Keratinocyte (primary cell): ENCODE results near the gene ITGB5. TPM values are rescaled to one million over a fixed set of nuclear protein-coding genes. Genes with fewer than 3 reads are reported as not detected.

ENCODE experiments used
- DNase-seq: peaks from one replicate; pipeline ENCODE4 v3.0.0-alpha.2; 2011; ENCODE audit warnings: low read depth, missing footprints, low spot score
- FAIRE-seq: peaks from 2 replicates; lab custom pipeline; 2011; peaks lifted over from hg19 to GRCh38; lab: Jason Lieb, UNC
- H2AFZ ChIP-seq: 2 replicates; pipeline ENCODE4 v1.6.0; 2012; ENCODE audit warnings: low read length, control low read depth, inconsistent platforms; ENCODE audit not compliant: control insufficient read depth
- H3K27ac ChIP-seq: 2 replicates; pipeline ENCODE4 v1.5.1; 2011; ENCODE audit warnings: low read length; ENCODE audit not compliant: control insufficient read depth, insufficient read depth
- H3K27me3 ChIP-seq: 3 replicates; pipeline ENCODE4 v1.6.0; 2011; ENCODE audit warnings: low read length; ENCODE audit not compliant: control insufficient read depth, insufficient read depth; ENCODE audit errors: extremely low read depth
- H3K36me3 ChIP-seq, 2 experiments: 2 replicates in 1 of 2; 3 replicates in 1 of 2; pipeline ENCODE4 v1.5.1; 2011; ENCODE audit warnings: low read length in 2 of 2, mild to moderate bottlenecking in 1 of 2; ENCODE audit not compliant: control insufficient read depth in 2 of 2, insufficient read depth in 2 of 2; ENCODE audit errors: extremely low read depth in 1 of 2
- H3K4me1 ChIP-seq: 3 replicates; pipeline ENCODE4 v1.5.1; 2011; ENCODE audit warnings: low read length; ENCODE audit not compliant: control insufficient read depth, insufficient read depth; ENCODE audit errors: extremely low read depth
- H3K4me2 ChIP-seq: 3 replicates; pipeline ENCODE4 v1.6.0; 2011; ENCODE audit warnings: low read depth, low read length; ENCODE audit not compliant: control insufficient read depth, insufficient read depth; ENCODE audit errors: extremely low read depth
- H3K4me3 ChIP-seq, 3 experiments: fragments of 200-600 bp in 1 of 3; sonication (generic) in 1 of 3; 2 replicates in 2 of 3; 3 replicates in 1 of 3; pipeline ENCODE4 v1.5.1; 2011 to 2016; ENCODE audit warnings: low read length in 3 of 3, mild to moderate bottlenecking in 3 of 3, control low read depth in 2 of 3, inconsistent platforms in 1 of 3, low read depth in 1 of 3, mixed read lengths in 1 of 3, mixed run types in 1 of 3, moderate library complexity in 1 of 3; ENCODE audit not compliant: control insufficient read depth in 2 of 3, insufficient read depth in 2 of 3; ENCODE audit errors: extremely low read depth in 1 of 3
- H3K79me2 ChIP-seq: 2 replicates; pipeline ENCODE4 v1.6.0; 2012; ENCODE audit warnings: low read length; ENCODE audit not compliant: control insufficient read depth, insufficient read depth
- H3K9ac ChIP-seq: 3 replicates; pipeline ENCODE4 v1.6.0; 2011; ENCODE audit warnings: low read length; ENCODE audit not compliant: control insufficient read depth, insufficient read depth; ENCODE audit errors: extremely low read depth
- H3K9me1 ChIP-seq: 3 replicates; pipeline ENCODE4 v1.6.0; 2011; ENCODE audit warnings: low read length; ENCODE audit not compliant: control insufficient read depth, insufficient read depth; ENCODE audit errors: extremely low read depth
- H3K9me3 ChIP-seq: 2 replicates; pipeline ENCODE4 v1.5.1; 2012; ENCODE audit warnings: low read depth, low read length; ENCODE audit not compliant: control insufficient read depth
- H4K20me1 ChIP-seq: 3 replicates; pipeline ENCODE4 v1.6.0; 2011; ENCODE audit warnings: low read length; ENCODE audit not compliant: control insufficient read depth, insufficient read depth; ENCODE audit errors: extremely low read depth
- EZH2 ChIP-seq: IDR thresholded peaks from one replicate; pipeline ENCODE4 v1.6.1; 2012; ENCODE audit warnings: inconsistent platforms, mild to moderate bottlenecking, low read length, moderate library complexity
- dilution Hi-C: fragments of 300-500 bp; cut with MboI; formaldehyde crosslinking; loops from one replicate; pipeline ENCODE4 v1.7.0; 2020; ENCODE audit warnings: low sequenced_read_pairs; ENCODE audit not compliant: extremely low pct_ligation_motif_present
- polyA plus RNA-seq, 5 experiments: library from polyadenylated mRNA; depleted of rRNA in 3 of 5; stranded (reverse) in 3 of 5; stranded (forward) in 1 of 5; unstranded in 1 of 5; fragments of >200 nt; gene quantifications; 1 replicate in 1 of 5; 2 replicates in 3 of 5; 3 replicates in 1 of 5; pipeline versions ENCODE4 v1.2.1 to v1.2.3, GENCODE V29; 2011 to 2012; ENCODE audit warnings: missing spikeins in 2 of 5, low read depth in 1 of 5, low replicate concordance in 1 of 5
- TF ChIP-seq, protein P1 (sequence below), 3 experiments: IDR thresholded peaks in 1 of 3; conservative IDR thresholded peaks in 1 of 3; optimal IDR thresholded peaks in 1 of 3; 2 replicates in 2 of 3; 3 replicates in 1 of 3; pipeline versions ENCODE3 to v1.5.1; 2011; ENCODE audit warnings: low read length in 3 of 3, mild to moderate bottlenecking in 3 of 3, moderate library complexity in 2 of 3, control low read depth in 1 of 3, inconsistent platforms in 1 of 3; ENCODE audit not compliant: insufficient read depth in 2 of 3; ENCODE audit errors: extremely low read depth in 1 of 3

ITGB5 gene
- polyA plus RNA-seq, 1 donor (not counting 4 experiments of a cell fraction or from before 2014, with no cell fraction given): 136 TPM

DNA sequence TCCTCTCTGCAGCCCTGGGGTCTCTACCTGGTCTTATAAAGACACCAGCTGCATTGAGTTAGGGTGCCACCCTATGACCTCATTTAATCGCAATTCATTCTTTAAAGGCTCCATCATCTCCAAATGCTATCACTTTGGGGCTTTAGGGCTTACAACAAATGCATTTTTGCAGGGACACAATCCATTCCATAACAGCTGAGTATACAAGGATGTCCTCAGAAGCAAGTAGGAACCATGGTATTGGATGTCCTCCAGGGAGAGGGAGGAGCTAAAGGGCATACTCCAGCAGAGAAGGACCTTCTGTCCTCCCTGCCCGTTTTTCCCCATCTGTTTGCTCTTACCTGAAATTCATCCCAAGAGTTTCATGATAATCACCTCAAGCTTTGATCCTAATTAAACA, 126.6 kb downstream of the ITGB5 start:
- Histone ChIP-seq H3K27ac (no peak overlapping the region), H3K27me3 (no peaks in the 10 kb centered on the region), H3K4me1 (peaks cover 4% of the 10 kb centered on the region), H3K4me3 (no peak overlapping the region), H3K4me2 (no peak overlapping the region), H4K20me1 (peaks cover 5% of the 10 kb centered on the region), H3K9ac (no peak overlapping the region), H3K36me3 (peaks cover 16 to 26% of the 10 kb centered on the region in 2 experiments), H2AFZ (no peak overlapping the region), H3K79me2 (no peaks in the 10 kb centered on the region), H3K9me1 (no peaks in the 10 kb centered on the region), H3K9me3 (no peaks in the 10 kb centered on the region)
- FAIRE-seq: no peak
- TF ChIP-seq, protein P1, sequence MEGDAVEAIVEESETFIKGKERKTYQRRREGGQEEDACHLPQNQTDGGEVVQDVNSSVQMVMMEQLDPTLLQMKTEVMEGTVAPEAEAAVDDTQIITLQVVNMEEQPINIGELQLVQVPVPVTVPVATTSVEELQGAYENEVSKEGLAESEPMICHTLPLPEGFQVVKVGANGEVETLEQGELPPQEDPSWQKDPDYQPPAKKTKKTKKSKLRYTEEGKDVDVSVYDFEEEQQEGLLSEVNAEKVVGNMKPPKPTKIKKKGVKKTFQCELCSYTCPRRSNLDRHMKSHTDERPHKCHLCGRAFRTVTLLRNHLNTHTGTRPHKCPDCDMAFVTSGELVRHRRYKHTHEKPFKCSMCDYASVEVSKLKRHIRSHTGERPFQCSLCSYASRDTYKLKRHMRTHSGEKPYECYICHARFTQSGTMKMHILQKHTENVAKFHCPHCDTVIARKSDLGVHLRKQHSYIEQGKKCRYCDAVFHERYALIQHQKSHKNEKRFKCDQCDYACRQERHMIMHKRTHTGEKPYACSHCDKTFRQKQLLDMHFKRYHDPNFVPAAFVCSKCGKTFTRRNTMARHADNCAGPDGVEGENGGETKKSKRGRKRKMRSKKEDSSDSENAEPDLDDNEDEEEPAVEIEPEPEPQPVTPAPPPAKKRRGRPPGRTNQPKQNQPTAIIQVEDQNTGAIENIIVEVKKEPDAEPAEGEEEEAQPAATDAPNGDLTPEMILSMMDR (optimal IDR thresholded peaks at IDR 0.05 in 1 of 3, IDR thresholded peaks at IDR 0.05 in 1 of 3, conservative IDR thresholded peaks at IDR 0.05 in 1 of 3; ENCODE audit: extremely low read depth in 1 of 3, insufficient read depth in 2 of 3, low read length in 3 of 3): no peak
- TF ChIP-seq EZH2: no peak
- DNase-seq: no peak
- dilution Hi-C loops: no loop called here

DNA sequence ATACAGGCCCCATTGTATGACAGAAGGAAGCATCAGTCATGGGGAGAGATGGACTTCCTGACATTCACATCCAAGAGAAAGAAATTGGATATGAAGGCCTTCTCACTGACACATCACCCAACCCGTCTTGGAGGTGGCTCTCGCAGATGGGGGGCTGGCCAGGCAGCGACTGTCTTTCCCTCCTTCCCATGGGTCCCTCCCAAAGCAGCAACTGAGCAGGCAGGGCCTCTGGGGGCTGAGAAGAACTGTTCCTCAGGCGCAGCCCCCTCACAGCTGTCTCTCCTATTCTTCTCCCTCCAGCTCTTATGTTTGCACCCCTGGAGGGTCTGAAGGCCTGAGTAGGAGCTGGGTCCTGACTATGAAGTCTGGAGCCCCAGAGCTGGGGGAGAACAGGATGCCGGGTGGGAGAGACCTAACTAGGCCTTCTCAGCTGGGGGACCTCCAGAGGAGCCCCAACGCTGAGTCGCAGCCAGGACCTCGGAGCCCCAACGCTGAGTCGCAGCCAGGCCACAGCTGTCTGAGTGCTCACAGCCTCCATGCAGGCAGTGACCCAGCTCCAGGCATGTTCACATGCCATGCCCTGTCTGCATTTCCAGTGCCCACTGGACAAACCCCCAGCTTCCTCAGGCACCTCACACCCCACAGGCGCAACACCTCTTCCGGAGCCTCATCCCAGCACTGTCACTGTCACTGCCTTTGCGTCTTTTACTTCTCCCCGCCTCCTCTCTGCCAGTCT, 127.3 kb downstream of the ITGB5 start:
- peaks cover 4% of the 10 kb centered on the region for H3K4me1 ChIP-seq
- H3K4me2 ChIP-seq: no peak overlapping the region
- H3K4me3 ChIP-seq: no peak overlapping the region
- FAIRE-seq: no peak
- no peaks in the 10 kb centered on the region for H3K79me2 ChIP-seq
- no peaks in the 10 kb centered on the region for H3K9me3 ChIP-seq
- no peak for DNase-seq
- no peak overlapping the region for H3K27ac ChIP-seq
- H3K27me3 ChIP-seq: no peaks in the 10 kb centered on the region
- peaks cover 13 to 18% of the 10 kb centered on the region in 2 experiments for H3K36me3 ChIP-seq
- H4K20me1 ChIP-seq: peaks cover 5% of the 10 kb centered on the region
- dilution Hi-C loops: no loop called here
- H2AFZ ChIP-seq: no peak overlapping the region
- no peaks in the 10 kb centered on the region for H3K9me1 ChIP-seq
- TF ChIP-seq, protein P1 (optimal IDR thresholded peaks at IDR 0.05 in 1 of 3, IDR thresholded peaks at IDR 0.05 in 1 of 3, conservative IDR thresholded peaks at IDR 0.05 in 1 of 3; ENCODE audit: extremely low read depth in 1 of 3, insufficient read depth in 2 of 3, low read length in 3 of 3): no peak
- no peak for TF ChIP-seq EZH2
- H3K9ac ChIP-seq: no peak overlapping the region
